GM12878 (cell line): Measurements from ENCODE around the gene CLK2. TPM values are rescaled to one million over a fixed set of nuclear protein-coding genes. Genes with fewer than 3 reads are reported as not detected.
A peak's percentile ranks its signal among the peaks of the same experiment; 100 is the strongest.

Experiments
- ATAC-seq: fragments of 200-7000 bp; cut with Tn5 transposase; 3 replicates; pipeline ENCODE4 v1.9.1; 2020; ENCODE audit warnings: mild to moderate bottlenecking, moderate library complexity
- BruUV-seq: library from RNA; stranded (reverse); fragments of 400-500 nt; replicated peaks from 2 replicates; lab custom pipeline; 2021; lab: Mats Ljungman, UMichigan
- CTCF ChIA-PET: fragments of 300-600 bp; sonication (Branson Sonifier 250); formaldehyde crosslinking; extraction: SDS; loops from one replicate; lab custom pipeline; 2021; ENCODE audit warnings: inconsistent platforms; lab: Yijun Ruan, JAX
- POLR2A ChIA-PET: fragments of 350-600 bp; formaldehyde crosslinking; extraction: SDS; loops from one replicate; lab custom pipeline; 2021; ENCODE audit warnings: inconsistent platforms; lab: Charles Lee
- RAD21 ChIA-PET: fragments of 300-600 bp; sonication (Branson Sonifier 250); formaldehyde crosslinking; loops from one replicate; lab custom pipeline; 2023; ENCODE audit warnings: antibody characterized with exemption; ENCODE audit not compliant: unreplicated experiment; lab: Charles Lee
- SMC1A ChIA-PET: fragments of 300-600 bp; sonication (Branson Sonifier 250); formaldehyde crosslinking; loops from one replicate; lab custom pipeline; 2023; ENCODE audit not compliant: unreplicated experiment, uncharacterized antibody; lab: Charles Lee
- DNase-seq: peaks from one replicate; pipeline ENCODE4 v3.0.0-alpha.2; 2011; ENCODE audit warnings: low read depth, low spot score
- FAIRE-seq: peaks from 3 replicates; lab custom pipeline; 2011; peaks lifted over from hg19 to GRCh38; lab: Jason Lieb, UNC
- H2AFZ ChIP-seq: 2 replicates; pipeline ENCODE4 v1.6.0; 2011; ENCODE audit warnings: low read depth, low read length, control low read depth; ENCODE audit not compliant: control insufficient read depth
- H3K27ac ChIP-seq: 2 replicates; pipeline ENCODE4 v1.5.1; 2011; ENCODE audit warnings: control low read depth; ENCODE audit not compliant: control insufficient read depth, insufficient read depth
- H3K27me3 ChIP-seq, 2 experiments: replicated peaks in 1 of 2; 2 replicates each; pipeline versions ENCODE4 v1.6.0 to v1.6.1; 2011; ENCODE audit warnings: low read length in 1 of 2; ENCODE audit not compliant: control insufficient read depth in 2 of 2, insufficient read depth in 2 of 2
- H3K36me3 ChIP-seq, 2 experiments: 2 replicates each; pipeline ENCODE4 v1.5.1; 2011; ENCODE audit warnings: low read length in 1 of 2; ENCODE audit not compliant: control insufficient read depth in 2 of 2, insufficient read depth in 2 of 2
- H3K4me1 ChIP-seq: 2 replicates; pipeline ENCODE4 v1.6.1; 2011; ENCODE audit warnings: mild to moderate bottlenecking, low read length, moderate library complexity, mixed read lengths; ENCODE audit not compliant: control insufficient read depth, insufficient read depth
- H3K4me2 ChIP-seq: 2 replicates; pipeline ENCODE4 v1.6.0; 2011; ENCODE audit warnings: control low read depth; ENCODE audit not compliant: control insufficient read depth, insufficient read depth
- H3K4me3 ChIP-seq: fragments of 200-600 bp; sonication (generic); 2 replicates; pipeline ENCODE4 v1.5.1; 2016
- H3K79me2 ChIP-seq: 2 replicates; pipeline ENCODE4 v1.6.0; 2011; ENCODE audit warnings: low read length; ENCODE audit not compliant: control insufficient read depth, insufficient read depth
- H3K9ac ChIP-seq: 2 replicates; pipeline ENCODE4 v1.8.0; 2011; ENCODE audit warnings: low read length, control low read depth, mixed read lengths; ENCODE audit not compliant: control insufficient read depth, insufficient read depth
- H3K9me3 ChIP-seq: replicated peaks from 3 replicates; pipeline ENCODE4 v1.5.1; 2011; ENCODE audit warnings: mild to moderate bottlenecking, low read length; ENCODE audit not compliant: control insufficient read depth, insufficient read depth
- H4K20me1 ChIP-seq: 2 replicates; pipeline ENCODE4 v1.6.0; 2011; ENCODE audit not compliant: control insufficient read depth, insufficient read depth
- CREB1 ChIP-seq: IDR thresholded peaks from 2 replicates; pipeline ENCODE4 v1.6.1; 2012; ENCODE audit warnings: low read depth, mild to moderate bottlenecking, inconsistent platforms
- CREM ChIP-seq: IDR thresholded peaks from 2 replicates; pipeline ENCODE4 v1.6.1; 2014; ENCODE audit warnings: antibody characterized with exemption, low read depth
- IRF4 ChIP-seq: IDR thresholded peaks from 2 replicates; pipeline ENCODE4 v1.6.1; 2011; ENCODE audit warnings: low read depth, low read length
- NRF1 ChIP-seq: conservative IDR thresholded peaks from 2 replicates; pipeline ENCODE4 v1.6.1; 2011; ENCODE audit warnings: mild to moderate bottlenecking, low read depth, low read length, improper control_type of control experiment
- POLR2A ChIP-seq: IDR thresholded peaks from 2 replicates; pipeline ENCODE4 v1.6.1; 2011; ENCODE audit warnings: low read depth, mild to moderate bottlenecking, low read length
- SUZ12 ChIP-seq: fragments of 200-600 bp; sonication (generic); IDR thresholded peaks from one replicate; pipeline ENCODE4 v1.6.1; 2018; ENCODE audit warnings: antibody characterized with exemption, mild to moderate bottlenecking; ENCODE audit not compliant: unreplicated experiment
- ZNF24 ChIP-seq: fragments of 450-650 bp; IDR thresholded peaks from 2 replicates; pipeline ENCODE4 v1.6.1; 2017; ENCODE audit warnings: antibody characterized with exemption, mild to moderate bottlenecking
- ZNF384 ChIP-seq: IDR thresholded peaks from 2 replicates; pipeline ENCODE4 v1.6.1; 2012; ENCODE audit warnings: low read depth, mild to moderate bottlenecking, low read length, improper control_type of control experiment, borderline replicate concordance
- whole genome bisulfite sequencing: methylation state at CpG from one replicate; pipeline ENCODE4 v1.1.6; 2016; ENCODE audit warnings: low lambda C conversion rate; ENCODE audit not compliant: insufficient replicate concordance, insufficient coverage; ENCODE audit errors: missing lambda C conversion rate; 5-methylcytosine and 5-hydroxymethylcytosine counted together
- in situ Hi-C: fragments of 300-500 bp; cut with MboI; formaldehyde crosslinking; loops from 9 replicates; pipeline ENCODE4 v1.14.3; 2018; ENCODE audit warnings: mixed read lengths
- intact Hi-C: fragments of 100-400 bp; cut with micrococcal nuclease; formaldehyde crosslinking; loops from one replicate; pipeline ENCODE4 v1.14.2; 2022; ENCODE audit not compliant: unreplicated experiment
- polyA plus RNA-seq, 11 experiments: library from polyadenylated mRNA; depleted of rRNA in 4 of 11; unstranded in 6 of 11; stranded (reverse) in 5 of 11; fragments of >200 nt; fragmentation: Nextera tagmentation in 4 of 11; fragmentation: Illumina TruSeq in 1 of 11; extraction: Ambion mirVana in 4 of 11; extraction: Trizol in 1 of 11; gene quantifications; 1 replicate in 1 of 11; 2 replicates in 10 of 11; pipeline versions ENCODE4 v1.2.1 to v1.2.3, GENCODE V29; 2011 to 2016; ENCODE audit warnings: inconsistent platforms in 2 of 11, missing spikeins in 2 of 11, low read depth in 1 of 11
- total RNA-seq, 4 experiments: library from RNA; depleted of rRNA in 3 of 4; stranded (reverse); fragments of >200 nt in 3 of 4; fragmentation: Illumina TruSeq in 1 of 4; extraction: Trizol in 1 of 4; gene quantifications; 2 replicates each; pipeline versions ENCODE4 v1.2.1 to v1.2.3, GENCODE V29; 2013 to 2021
- TF ChIP-seq, protein P1 (sequence below): fragments of 450-650 bp; IDR thresholded peaks from 2 replicates; pipeline ENCODE4 v1.6.1; 2016; ENCODE audit warnings: mild to moderate bottlenecking

The CLK2 gene
- total and polyA plus RNA-seq, 10 of the 15 experiments (the other 5 are each of a cell fraction or from before 2014, with no cell fraction given), result 11.1 to 83.7 (median 36.7) TPM

DNA sequence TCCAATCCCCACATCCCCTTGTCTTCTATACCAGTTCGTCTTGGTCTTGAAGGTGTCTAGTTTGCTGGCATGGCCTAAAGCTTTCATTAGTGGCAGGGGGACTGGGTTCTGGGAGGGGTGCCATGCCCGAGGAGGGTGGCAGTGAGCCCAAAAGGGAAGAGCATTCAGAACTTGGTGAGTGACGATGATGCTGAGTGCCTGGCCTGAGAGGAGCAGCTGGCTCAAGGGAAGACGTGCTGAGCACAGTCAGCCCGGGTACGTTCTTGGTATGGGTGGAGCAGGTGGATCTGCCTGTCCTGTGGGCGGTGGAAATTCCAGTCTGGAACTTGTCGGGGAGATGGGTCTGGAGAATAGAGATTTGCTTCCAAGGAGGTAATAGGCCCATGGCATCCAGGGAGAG is 40.0 kb upstream of the CLK2 start:
- DNase-seq (no peak), ATAC-seq (no peak), FAIRE-seq (no peak)
- Histone ChIP-seq H4K20me1 (no peaks in the 10 kb centered on the region), H3K27ac (no peak overlapping the region), H3K79me2 (peaks cover 46% of the 10 kb centered on the region), H3K4me2 (no peak overlapping the region), H3K9me3 (no peaks in the 10 kb centered on the region), H3K4me3 (no peak overlapping the region), H3K4me1 (peaks cover 10% of the 10 kb centered on the region), H3K36me3 (peaks cover 0 to 44% of the 10 kb centered on the region in 2 experiments), H2AFZ (no peak overlapping the region), H3K27me3 (no peaks in the 10 kb centered on the region), H3K9ac (no peak overlapping the region)
- ChIA-PET CTCF (interaction anchor here (0.9 to 4.5 kb wide), 6 partner anchors 9 to 63 kb away, joined by 3 to 30 read pairs (median 4); partner anchors contain the start of gene HCN3), RAD21 (no interaction called here), POLR2A (interaction anchor here (0.7 to 1.6 kb wide), 2 partner anchors 9 to 923 kb away, joined by 3 to 4 read pairs; no protein-coding TSS in a partner anchor), SMC1A (interaction anchor here (1.1 kb wide), 1 partner anchor 35 kb away, joined by 3 read pairs; no protein-coding TSS in a partner anchor)
- intact Hi-C loops, result no loop called here
- TSS peak; percentile 28 for BruUV-seq
- in situ Hi-C loops, result no loop called here
- no peak for TF ChIP-seq ZNF384
- TF ChIP-seq, protein P1, sequence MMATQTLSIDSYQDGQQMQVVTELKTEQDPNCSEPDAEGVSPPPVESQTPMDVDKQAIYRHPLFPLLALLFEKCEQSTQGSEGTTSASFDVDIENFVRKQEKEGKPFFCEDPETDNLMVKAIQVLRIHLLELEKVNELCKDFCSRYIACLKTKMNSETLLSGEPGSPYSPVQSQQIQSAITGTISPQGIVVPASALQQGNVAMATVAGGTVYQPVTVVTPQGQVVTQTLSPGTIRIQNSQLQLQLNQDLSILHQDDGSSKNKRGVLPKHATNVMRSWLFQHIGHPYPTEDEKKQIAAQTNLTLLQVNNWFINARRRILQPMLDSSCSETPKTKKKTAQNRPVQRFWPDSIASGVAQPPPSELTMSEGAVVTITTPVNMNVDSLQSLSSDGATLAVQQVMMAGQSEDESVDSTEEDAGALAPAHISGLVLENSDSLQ, result no peak
- no peak for TF ChIP-seq NRF1
- TF ChIP-seq IRF4, result no peak
- TF ChIP-seq ZNF24, result no peak
- TF ChIP-seq POLR2A, result no peak
- no peak for TF ChIP-seq CREM
- no peak for TF ChIP-seq SUZ12
- no peak for TF ChIP-seq CREB1
- WGBS, result 80% methylated on average over 8 of the region's 8 CpGs
